Thyroid gland (tissue), 4 donors: ENCODE results near the gene GSG1L.

Experiments used
- POLR2A ChIP-seq, 2 donors: fragments of 450-650 bp; IDR thresholded peaks; one replicate each; pipeline ENCODE4 v1.6.1; 2017; ENCODE audit warnings: antibody characterized with exemption in 2 of 2, mild to moderate bottlenecking in 2 of 2, moderate library complexity in 1 of 2
- TF ChIP-seq, protein P1 (sequence below), 6 experiments: fragments of 200-600 bp in 3 of 6; fragments of 450-650 bp in 3 of 6; sonication (generic) in 3 of 6; IDR thresholded peaks; one replicate each; pipeline ENCODE4 v1.5.1; 2016 to 2019; ENCODE audit warnings: antibody characterized with exemption in 6 of 6, mild to moderate bottlenecking in 2 of 6, inconsistent platforms in 1 of 6, moderate library complexity in 1 of 6

GRCh38 chr16:27965801-27966200 is 97.7 kb downstream of the GSG1L start:
- TF ChIP-seq, protein P1, sequence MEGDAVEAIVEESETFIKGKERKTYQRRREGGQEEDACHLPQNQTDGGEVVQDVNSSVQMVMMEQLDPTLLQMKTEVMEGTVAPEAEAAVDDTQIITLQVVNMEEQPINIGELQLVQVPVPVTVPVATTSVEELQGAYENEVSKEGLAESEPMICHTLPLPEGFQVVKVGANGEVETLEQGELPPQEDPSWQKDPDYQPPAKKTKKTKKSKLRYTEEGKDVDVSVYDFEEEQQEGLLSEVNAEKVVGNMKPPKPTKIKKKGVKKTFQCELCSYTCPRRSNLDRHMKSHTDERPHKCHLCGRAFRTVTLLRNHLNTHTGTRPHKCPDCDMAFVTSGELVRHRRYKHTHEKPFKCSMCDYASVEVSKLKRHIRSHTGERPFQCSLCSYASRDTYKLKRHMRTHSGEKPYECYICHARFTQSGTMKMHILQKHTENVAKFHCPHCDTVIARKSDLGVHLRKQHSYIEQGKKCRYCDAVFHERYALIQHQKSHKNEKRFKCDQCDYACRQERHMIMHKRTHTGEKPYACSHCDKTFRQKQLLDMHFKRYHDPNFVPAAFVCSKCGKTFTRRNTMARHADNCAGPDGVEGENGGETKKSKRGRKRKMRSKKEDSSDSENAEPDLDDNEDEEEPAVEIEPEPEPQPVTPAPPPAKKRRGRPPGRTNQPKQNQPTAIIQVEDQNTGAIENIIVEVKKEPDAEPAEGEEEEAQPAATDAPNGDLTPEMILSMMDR (IDR thresholded peaks at IDR 0.05), result no peak
- TF ChIP-seq POLR2A (IDR thresholded peaks at IDR 0.05), result no peak
